GM12874 (cell line): Measurements from ENCODE around the gene C6orf132.

ENCODE experiments used
- CTCF ChIP-seq: IDR thresholded peaks from 2 replicates; pipeline ENCODE4 v1.5.1; 2011; ENCODE audit warnings: low read depth, mild to moderate bottlenecking, control low read depth, low read length, moderate library complexity; ENCODE audit not compliant: insufficient read depth

C6orf132 gene

GRCh38 chr6:42148058-42148457 is 5.6 kb upstream of the C6orf132 start:
- no peak for TF ChIP-seq CTCF

GRCh38 chr6:42147138-42147562 is 4.7 kb upstream of the C6orf132 start:
- no peak for TF ChIP-seq CTCF

- no peak for TF ChIP-seq CTCF
Observed at GRCh38 chr6:42141603-42142117, 760 bp downstream of the C6orf132 start.

GRCh38 chr6:42140756-42141602 is 1.4 kb downstream of the C6orf132 start:
- no peak for TF ChIP-seq CTCF

- no peak for TF ChIP-seq CTCF
Observed at GRCh38 chr6:42140032-42140431, 2.4 kb downstream of the C6orf132 start.

GRCh38 chr6:42138630-42139619 is 3.5 kb downstream of the C6orf132 start:
- TF ChIP-seq CTCF = no peak

GRCh38 chr6:42138190-42138589 is 4.2 kb downstream of the C6orf132 start:
- no peak for TF ChIP-seq CTCF
